Stimulated activated CD8-positive, alpha-beta memory T cell treated with anti-CD3 and anti-CD28 coated beads, Interleukin-2, amount 100 ng/mL, for 48 hours (primary cell): Measurements from ENCODE around the gene BCS1L.

Experiments used
- DNase-seq, 2 donors: peaks; one replicate each; pipeline ENCODE4 v3.0.0-alpha.2; 2020; ENCODE audit warnings: low read depth in 2 of 2

BCS1L gene, protein sequence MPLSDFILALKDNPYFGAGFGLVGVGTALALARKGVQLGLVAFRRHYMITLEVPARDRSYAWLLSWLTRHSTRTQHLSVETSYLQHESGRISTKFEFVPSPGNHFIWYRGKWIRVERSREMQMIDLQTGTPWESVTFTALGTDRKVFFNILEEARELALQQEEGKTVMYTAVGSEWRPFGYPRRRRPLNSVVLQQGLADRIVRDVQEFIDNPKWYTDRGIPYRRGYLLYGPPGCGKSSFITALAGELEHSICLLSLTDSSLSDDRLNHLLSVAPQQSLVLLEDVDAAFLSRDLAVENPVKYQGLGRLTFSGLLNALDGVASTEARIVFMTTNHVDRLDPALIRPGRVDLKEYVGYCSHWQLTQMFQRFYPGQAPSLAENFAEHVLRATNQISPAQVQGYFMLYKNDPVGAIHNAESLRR

DNA sequence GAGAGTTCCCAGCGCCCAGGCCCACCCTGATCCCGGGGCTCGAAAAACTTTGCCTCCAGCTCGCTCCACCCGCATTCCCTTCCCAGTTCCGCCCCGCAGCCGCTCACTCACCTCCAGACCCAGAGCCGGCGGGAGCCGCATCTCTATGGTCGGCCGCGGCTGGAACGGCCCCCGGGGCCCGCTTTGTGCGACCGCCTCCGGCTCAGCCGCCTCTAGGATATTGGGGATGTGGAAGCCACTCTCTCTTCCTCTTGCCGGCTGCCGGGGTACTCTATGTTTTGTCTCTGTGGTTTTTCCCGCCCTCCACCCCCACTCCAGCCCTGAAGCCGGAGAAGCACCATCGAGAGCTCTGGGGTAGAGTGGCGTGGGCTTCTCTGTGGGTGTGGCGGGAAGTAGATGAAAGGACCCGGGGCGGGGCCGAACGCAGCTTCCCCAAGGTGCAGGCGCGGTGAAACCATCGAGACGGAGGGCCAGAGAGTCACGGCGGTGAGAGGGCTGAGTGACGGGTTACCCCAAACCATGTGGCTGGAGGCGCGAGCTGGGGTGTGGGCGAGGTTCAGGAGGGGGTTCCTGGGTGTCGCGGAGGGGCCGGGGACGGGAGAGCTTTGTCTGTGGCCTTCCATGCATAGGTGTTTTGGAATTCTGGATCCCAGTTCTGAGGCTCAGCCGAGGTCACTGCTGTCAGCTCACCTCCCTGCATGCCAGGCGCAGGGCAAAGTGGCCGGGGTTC is at the start of gene BCS1L, which contains the start of gene ZNF142:
Gene BCS1L (plus strand): TSS at position 426 of the 730 bp plus-strand sequence. CDS start 1,305 bp downstream, outside the sequence.
Gene ZNF142 (minus strand): TSS at position 366 of the 730 bp plus-strand sequence. CDS start 3,194 bp downstream, outside the sequence.
- DNase-seq: peak; percentile 90 to 94

GRCh38 chr2:218615868-218616315 is 43.6 kb upstream of the BCS1L start:
- no peak for DNase-seq

GRCh38 chr2:218618102-218618860 is 41.2 kb upstream of the BCS1L start:
- no peak for DNase-seq

DNA sequence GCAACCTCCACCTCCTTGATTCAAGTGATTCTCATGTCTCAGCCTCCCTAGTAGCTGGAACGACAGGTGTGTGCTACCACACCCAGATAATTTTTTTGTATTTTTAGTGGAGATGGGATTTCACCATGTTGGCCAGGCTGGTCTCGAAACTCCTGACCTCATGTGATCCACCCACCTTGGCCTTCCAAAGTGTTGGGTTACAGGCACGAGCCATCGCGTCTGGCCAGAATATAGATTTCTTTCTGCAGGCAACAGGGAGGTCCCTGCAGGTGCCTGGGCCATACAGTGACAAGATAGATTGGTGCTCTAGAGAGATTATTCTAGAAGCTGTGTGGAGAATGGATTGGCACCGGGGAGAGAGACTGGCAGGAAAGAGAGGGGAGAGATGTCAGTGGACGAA is 38.5 kb upstream of the BCS1L start:
- DNase-seq: no peak

- no peak for DNase-seq
These were observed 36.7 kb upstream of the BCS1L start for GRCh38 chr2:218622606-218623365.

GRCh38 chr2:218623366-218623705 is 36.1 kb upstream of the BCS1L start:
- no peak for DNase-seq

- no peak for DNase-seq
These were observed 33.1 kb upstream of the BCS1L start for GRCh38 chr2:218626369-218626768.

DNA sequence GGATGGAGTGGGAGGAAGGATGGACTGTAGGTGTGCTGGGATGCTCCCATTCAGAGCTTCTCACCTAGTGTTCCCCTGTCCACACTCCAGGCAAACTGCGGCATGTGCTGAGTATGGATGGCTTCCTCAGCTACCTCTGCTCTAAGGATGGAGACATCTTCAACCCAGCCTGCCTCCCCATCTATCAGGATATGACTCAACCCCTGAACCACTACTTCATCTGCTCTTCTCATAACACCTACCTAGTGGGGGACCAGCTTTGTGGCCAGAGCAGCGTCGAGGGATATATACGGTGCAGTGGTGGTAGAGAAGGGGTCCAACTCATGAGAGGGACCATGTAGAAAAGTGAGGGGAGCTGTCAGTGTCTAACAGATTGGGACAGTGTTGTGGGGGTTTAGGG is 31.5 kb upstream of the BCS1L start:
- DNase-seq: no peak

GRCh38 chr2:218631837-218632236 is 27.6 kb upstream of the BCS1L start:
- no peak for DNase-seq

DNA sequence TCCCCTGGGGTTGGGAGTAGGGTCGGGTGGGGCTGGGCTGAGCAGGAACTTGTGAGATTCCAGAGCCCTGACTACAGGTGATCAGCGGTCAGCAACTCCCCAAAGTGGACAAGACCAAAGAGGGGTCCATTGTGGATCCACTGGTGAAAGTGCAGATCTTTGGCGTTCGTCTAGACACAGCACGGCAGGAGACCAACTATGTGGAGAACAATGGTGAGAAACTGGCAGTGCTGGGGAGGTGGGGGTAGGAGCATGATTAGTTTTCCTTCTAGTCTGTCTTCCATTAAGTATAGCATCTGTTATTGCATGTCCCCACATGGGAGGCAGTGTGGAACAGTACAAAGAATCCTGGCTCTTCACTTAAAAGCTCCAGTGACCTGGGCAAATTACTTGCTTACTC is 23.8 kb upstream of the BCS1L start:
- no peak for DNase-seq

GRCh38 chr2:218638372-218638771 is 21.1 kb upstream of the BCS1L start:
- DNase-seq: no peak

- DNase-seq: no peak
These were observed 17.3 kb upstream of the BCS1L start for GRCh38 chr2:218642121-218642656.

GRCh38 chr2:218642786-218643185 is 16.7 kb upstream of the BCS1L start:
- DNase-seq: no peak

DNA sequence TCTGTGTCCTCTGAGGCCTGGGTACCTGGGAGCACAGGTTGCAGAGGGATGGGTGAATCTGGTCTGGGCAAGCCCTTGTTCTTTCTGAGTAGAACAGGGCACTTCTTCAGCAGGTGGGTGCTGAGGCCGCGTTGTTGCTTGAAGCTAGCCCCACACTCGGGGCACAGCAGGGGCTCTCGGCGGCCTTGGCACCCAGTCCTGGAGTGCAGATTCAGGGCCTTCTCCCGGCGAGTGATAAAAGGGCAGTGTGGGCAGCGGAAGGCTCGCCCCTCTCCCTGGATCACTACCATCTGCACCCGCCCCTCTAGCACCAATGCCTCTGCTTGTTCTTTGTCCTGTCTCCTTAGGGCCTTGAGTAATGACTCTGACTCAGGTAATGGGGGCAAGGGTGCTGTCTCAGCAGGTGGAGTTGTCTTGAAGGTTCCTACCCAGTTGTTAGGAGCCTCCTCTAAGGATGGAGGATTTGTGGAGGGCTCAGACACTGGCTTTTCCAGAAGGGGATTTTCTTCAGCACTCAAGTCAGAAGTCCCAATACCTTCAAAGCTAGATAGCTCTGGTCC is 15.7 kb upstream of the BCS1L start:
- DNase-seq: no peak

DNA sequence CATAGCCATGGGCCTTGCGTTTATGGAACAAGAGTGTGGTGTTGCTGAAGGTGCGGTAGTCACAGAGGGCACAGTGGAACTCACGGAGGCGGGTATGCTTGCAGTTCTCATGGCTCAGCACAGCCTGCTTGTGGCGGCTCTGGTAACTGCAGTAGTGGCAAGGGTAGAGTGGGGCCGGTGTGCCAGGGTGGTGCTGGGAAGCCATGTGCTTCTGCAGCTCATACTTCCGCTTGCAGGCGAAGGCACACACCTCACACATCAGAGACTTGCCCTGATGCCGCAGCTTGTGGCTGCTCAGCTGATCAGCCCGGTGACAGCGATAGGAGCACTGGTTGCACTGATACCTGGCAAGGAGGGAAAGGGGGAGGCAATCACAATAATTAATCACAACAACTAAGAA is 14.8 kb upstream of the BCS1L start:
- no peak for DNase-seq

- DNase-seq: no peak
These were observed 14.4 kb upstream of the BCS1L start for GRCh38 chr2:218645126-218645525.

DNA sequence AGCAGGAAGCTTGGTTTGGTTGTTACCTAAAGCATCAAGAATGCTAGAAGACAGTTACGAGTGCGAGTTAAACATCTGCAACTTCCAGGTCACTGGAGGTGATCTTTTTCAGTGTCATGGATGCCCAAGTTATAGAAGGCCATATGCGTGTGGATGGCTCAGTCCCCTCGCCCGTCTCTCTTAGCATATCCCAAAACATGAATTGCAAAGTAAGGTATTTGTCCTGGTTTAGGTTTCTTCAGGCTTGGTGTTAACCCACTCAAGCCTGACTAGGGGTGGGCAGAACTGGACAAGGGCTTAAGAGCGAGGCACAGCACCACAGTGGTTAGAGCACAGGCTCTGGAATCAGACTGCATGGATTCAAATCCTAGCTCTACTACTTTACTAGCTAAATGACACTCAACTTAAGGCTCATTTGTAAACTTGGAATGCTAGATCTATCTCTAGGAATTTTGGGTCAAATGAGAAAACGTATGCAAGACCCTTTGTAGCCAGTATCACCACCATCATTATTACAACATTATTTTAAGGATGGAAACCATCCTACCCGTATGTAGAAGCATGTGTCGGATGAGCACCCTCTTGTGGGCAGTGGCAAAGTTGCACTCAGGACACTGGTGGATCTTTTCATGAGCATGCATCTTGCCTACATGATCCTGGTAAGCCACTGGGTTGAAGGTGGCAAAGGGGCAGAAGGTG is 11.2 kb upstream of the BCS1L start:
- DNase-seq: peak in 1 of 2 donors; percentile 17

GRCh38 chr2:218648787-218649100 is 10.7 kb upstream of the BCS1L start:
- no peak for DNase-seq

DNA sequence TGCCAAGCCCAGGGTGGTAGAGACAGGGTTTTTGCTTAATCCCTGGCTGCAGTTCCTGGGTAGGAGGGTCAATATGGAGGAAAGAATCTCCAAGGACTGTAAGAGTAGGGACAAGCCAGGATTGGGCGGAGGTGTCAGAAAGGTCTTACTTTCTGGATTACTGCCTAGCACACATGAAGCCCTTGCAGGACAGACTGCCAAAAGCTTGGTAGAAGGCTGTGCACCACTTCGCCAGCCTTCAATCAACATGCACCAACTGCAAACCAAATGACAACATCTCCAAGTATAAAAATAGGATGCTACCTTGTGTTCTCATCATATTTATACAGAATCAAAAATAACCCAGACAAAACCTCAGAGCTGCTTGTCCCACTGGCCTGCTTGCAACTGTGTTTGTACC is 3.7 kb upstream of the BCS1L start:
- no peak for DNase-seq

- peak; percentile 22 to 27 for DNase-seq
These were observed 719 bp upstream of the BCS1L start for GRCh38 chr2:218658671-218659257.
